Osteocyte (in vitro differentiated cells): ENCODE results near the gene SLC5A10. TPM values are rescaled to one million over a fixed set of nuclear protein-coding genes. Genes with fewer than 3 reads are reported as not detected.

Experiments used
- DNase-seq: peaks from one replicate; pipeline ENCODE4 v3.0.0; 2021; ENCODE audit warnings: mixed read lengths; ENCODE audit not compliant: unreplicated experiment; ENCODE audit errors: extremely low spot score
- H3K27ac Mint-ChIP-seq: one replicate; pipeline ENCODE4 v1.8.0; 2021; ENCODE audit warnings: mild to moderate bottlenecking, mixed read lengths; ENCODE audit not compliant: unreplicated experiment
- H3K27me3 Mint-ChIP-seq: one replicate; pipeline ENCODE4 v1.8.0; 2021; ENCODE audit warnings: mixed read lengths; ENCODE audit not compliant: unreplicated experiment
- H3K36me3 Mint-ChIP-seq: one replicate; pipeline ENCODE4 v1.8.0; 2021; ENCODE audit warnings: mixed read lengths; ENCODE audit not compliant: unreplicated experiment
- H3K4me1 Mint-ChIP-seq: one replicate; pipeline ENCODE4 v1.8.0; 2021; ENCODE audit warnings: mixed read lengths; ENCODE audit not compliant: unreplicated experiment
- H3K4me3 Mint-ChIP-seq: one replicate; pipeline ENCODE4 v1.8.0; 2021; ENCODE audit warnings: mild to moderate bottlenecking, moderate library complexity, mixed read lengths; ENCODE audit not compliant: unreplicated experiment
- H3K9me3 Mint-ChIP-seq: one replicate; pipeline ENCODE4 v1.8.0; 2021; ENCODE audit warnings: mixed read lengths; ENCODE audit not compliant: unreplicated experiment
- total RNA-seq: library from RNA; stranded (reverse); gene quantifications from 2 replicates; pipeline ENCODE4 v1.2.1, GENCODE V29; 2021
- TF ChIP-seq, protein P1 (sequence below): fragments of 200-600 bp; sonication (generic); IDR thresholded peaks from 2 replicates; pipeline ENCODE4 v1.5.0; 2021; ENCODE audit warnings: antibody characterized with exemption, mild to moderate bottlenecking, moderate library complexity

SLC5A10 gene
- total RNA-seq, 1 donor from 2014 or later, result not detected

DNA sequence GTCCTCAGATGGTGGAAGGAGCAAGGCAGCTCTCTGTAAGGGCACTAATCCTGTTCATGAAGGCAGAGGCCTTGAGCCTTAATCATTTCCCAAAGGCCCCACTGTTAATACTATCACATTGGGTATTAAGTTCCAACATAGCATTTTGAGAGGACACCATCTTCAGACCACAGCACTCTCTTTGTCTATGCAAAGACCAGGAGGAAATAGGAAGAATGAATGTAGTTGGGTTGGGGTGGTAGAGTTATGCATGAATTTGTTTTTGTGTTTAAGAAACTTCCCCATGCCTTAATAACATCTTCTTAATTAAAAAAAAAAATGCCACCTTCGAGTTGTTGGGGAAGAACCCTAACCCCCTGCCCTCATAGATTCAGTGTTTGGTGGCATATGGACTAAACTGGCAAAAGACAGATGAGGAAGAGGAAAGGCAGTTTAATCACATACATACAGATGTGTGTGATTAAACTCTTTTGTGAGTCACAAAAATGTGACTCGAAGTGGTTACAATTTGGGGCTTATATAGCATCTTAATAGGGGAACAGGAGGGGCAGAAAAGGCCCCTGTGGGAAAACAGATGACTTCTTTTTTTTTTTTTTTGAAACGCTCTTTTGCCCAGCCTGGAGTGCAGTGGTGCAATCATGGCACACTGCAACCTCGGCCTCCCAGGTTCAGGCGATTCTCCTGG, 35.0 kb upstream of the SLC5A10 start:
- H3K27me3 Mint-ChIP-seq, result no peaks in the 10 kb centered on the region

GRCh38 chr17:18917506-18918032, 34.4 kb upstream of the SLC5A10 start:
- Mint-ChIP-seq H3K9me3 (no peaks in the 10 kb centered on the region), H3K36me3 (peaks cover 33% of the 10 kb centered on the region), H3K27me3 (no peaks in the 10 kb centered on the region), H3K4me3 (no peak overlapping the region), H3K27ac (no peak overlapping the region), H3K4me1 (peaks cover 18% of the 10 kb centered on the region)
- no peak for DNase-seq
- TF ChIP-seq, protein P1, sequence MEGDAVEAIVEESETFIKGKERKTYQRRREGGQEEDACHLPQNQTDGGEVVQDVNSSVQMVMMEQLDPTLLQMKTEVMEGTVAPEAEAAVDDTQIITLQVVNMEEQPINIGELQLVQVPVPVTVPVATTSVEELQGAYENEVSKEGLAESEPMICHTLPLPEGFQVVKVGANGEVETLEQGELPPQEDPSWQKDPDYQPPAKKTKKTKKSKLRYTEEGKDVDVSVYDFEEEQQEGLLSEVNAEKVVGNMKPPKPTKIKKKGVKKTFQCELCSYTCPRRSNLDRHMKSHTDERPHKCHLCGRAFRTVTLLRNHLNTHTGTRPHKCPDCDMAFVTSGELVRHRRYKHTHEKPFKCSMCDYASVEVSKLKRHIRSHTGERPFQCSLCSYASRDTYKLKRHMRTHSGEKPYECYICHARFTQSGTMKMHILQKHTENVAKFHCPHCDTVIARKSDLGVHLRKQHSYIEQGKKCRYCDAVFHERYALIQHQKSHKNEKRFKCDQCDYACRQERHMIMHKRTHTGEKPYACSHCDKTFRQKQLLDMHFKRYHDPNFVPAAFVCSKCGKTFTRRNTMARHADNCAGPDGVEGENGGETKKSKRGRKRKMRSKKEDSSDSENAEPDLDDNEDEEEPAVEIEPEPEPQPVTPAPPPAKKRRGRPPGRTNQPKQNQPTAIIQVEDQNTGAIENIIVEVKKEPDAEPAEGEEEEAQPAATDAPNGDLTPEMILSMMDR, result no peak

More for the DNA sequence above, 35.0 kb upstream of the SLC5A10 start:
- TF ChIP-seq, protein P1, result no peak
- H3K27ac Mint-ChIP-seq, result no peak overlapping the region
- no peak overlapping the region for H3K4me3 Mint-ChIP-seq
- peaks cover 13% of the 10 kb centered on the region for H3K4me1 Mint-ChIP-seq
- H3K9me3 Mint-ChIP-seq, result no peaks in the 10 kb centered on the region
- peaks cover 35% of the 10 kb centered on the region for H3K36me3 Mint-ChIP-seq
- no peak for DNase-seq

DNA sequence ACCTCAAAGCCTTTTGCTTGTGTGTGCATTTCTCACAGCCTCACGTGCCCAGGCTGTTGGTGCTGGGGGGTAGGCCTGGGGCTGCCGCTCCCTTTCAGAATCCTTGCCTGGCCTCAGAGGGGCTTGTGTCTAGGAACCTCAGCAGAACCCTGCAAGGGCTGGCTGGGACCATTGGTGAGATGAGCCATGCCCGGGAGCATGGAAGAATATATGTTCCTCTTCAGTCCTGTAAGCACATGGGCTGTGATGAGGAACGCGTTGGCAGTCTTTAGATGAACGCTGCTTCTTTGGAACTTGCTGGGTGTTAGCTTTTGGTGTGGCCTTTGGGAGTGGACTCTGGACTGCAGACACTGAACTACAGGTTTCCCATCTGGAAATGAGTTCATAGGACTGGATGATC, 32.0 kb upstream of the SLC5A10 start:
- TF ChIP-seq, protein P1, result no peak
- peaks cover 28% of the 10 kb centered on the region for H3K36me3 Mint-ChIP-seq
- H3K4me3 Mint-ChIP-seq, result no peak overlapping the region
- peaks cover 18% of the 10 kb centered on the region for H3K4me1 Mint-ChIP-seq
- no peaks in the 10 kb centered on the region for H3K9me3 Mint-ChIP-seq
- H3K27me3 Mint-ChIP-seq, result no peaks in the 10 kb centered on the region
- no peak for DNase-seq
- H3K27ac Mint-ChIP-seq, result peak overlapping the region; percentile 55

DNA sequence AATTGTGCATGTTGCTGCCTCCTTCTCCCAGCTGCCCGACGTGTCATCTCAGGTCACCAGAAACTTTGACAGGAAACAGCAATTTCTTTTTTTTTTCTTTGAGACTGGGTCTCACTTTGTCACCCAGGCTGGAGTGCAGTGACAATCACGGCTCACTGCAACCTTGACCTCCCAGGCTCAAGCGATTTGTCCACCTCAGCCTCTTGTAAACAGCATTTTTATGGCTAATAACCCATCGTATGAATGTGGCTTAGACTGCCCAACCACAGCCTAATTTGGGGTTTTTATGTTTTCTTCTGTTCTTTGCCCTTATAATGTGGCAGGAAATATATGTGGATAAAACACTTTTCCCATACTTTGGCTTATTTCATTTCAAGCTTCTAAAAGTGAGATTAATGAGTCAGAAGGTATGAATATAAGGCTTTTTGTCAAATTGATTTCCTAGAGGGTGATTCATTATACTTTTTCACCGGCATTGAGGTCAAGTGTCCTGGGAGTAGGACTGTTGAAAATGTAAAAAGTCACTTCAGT, 31.0 kb upstream of the SLC5A10 start:
- no peak overlapping the region for H3K4me3 Mint-ChIP-seq
- no peaks in the 10 kb centered on the region for H3K9me3 Mint-ChIP-seq
- no peak for DNase-seq
- H3K36me3 Mint-ChIP-seq, result peaks cover 28% of the 10 kb centered on the region
- TF ChIP-seq, protein P1, result no peak
- no peak overlapping the region for H3K27ac Mint-ChIP-seq
- peaks cover 18% of the 10 kb centered on the region for H3K4me1 Mint-ChIP-seq
- no peaks in the 10 kb centered on the region for H3K27me3 Mint-ChIP-seq

GRCh38 chr17:18921485-18921884, 30.5 kb upstream of the SLC5A10 start:
- H3K36me3 Mint-ChIP-seq, result peaks cover 28% of the 10 kb centered on the region
- H3K9me3 Mint-ChIP-seq, result no peaks in the 10 kb centered on the region
- TF ChIP-seq, protein P1, result no peak
- H3K27me3 Mint-ChIP-seq, result no peaks in the 10 kb centered on the region
- peaks cover 18% of the 10 kb centered on the region for H3K4me1 Mint-ChIP-seq
- no peak for DNase-seq
- peak overlapping the region; percentile 8 for H3K27ac Mint-ChIP-seq
- H3K4me3 Mint-ChIP-seq, result no peak overlapping the region
